ENCODE data around the gene CD276.

DNA sequence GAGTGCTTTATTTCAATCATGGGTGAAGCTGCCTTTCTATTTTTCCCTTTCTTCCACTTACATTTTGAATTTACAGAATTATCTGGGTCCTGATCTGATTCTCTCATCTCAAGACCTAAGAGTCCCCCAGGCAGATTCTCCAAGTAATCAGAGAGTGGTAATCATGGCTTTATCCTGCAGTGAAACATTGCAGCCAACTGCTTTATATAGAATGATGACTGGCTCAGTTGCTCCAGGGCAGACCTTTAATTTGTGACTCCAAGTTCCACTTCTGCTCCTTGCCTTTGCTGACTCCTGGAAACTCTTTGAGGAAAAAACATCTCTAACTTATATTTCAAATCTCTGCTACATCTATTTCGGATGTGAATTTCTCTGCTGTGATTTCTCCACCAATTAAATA, 25.5 kb upstream of the CD276 start:
- TF ChIP-seq, protein P1, sequence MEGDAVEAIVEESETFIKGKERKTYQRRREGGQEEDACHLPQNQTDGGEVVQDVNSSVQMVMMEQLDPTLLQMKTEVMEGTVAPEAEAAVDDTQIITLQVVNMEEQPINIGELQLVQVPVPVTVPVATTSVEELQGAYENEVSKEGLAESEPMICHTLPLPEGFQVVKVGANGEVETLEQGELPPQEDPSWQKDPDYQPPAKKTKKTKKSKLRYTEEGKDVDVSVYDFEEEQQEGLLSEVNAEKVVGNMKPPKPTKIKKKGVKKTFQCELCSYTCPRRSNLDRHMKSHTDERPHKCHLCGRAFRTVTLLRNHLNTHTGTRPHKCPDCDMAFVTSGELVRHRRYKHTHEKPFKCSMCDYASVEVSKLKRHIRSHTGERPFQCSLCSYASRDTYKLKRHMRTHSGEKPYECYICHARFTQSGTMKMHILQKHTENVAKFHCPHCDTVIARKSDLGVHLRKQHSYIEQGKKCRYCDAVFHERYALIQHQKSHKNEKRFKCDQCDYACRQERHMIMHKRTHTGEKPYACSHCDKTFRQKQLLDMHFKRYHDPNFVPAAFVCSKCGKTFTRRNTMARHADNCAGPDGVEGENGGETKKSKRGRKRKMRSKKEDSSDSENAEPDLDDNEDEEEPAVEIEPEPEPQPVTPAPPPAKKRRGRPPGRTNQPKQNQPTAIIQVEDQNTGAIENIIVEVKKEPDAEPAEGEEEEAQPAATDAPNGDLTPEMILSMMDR (IDR thresholded peaks at IDR 0.05), result no peak
- TF ChIP-seq EP300 (IDR thresholded peaks at IDR 0.05) (no peak), POLR2A (IDR thresholded peaks at IDR 0.05) (no peak)
